GM12878 (cell line): ENCODE results near the gene RHOXF2B. TPM values are rescaled to one million over a fixed set of nuclear protein-coding genes. Genes with fewer than 3 reads are reported as not detected.
"Not testable (repeated sequence)": the region's sequence is repeated elsewhere in the genome, so short reads cannot be mapped to it uniquely, and the experiment has no call there.

Experiments used
- ATAC-seq: fragments of 200-7000 bp; cut with Tn5 transposase; 3 replicates; pipeline ENCODE4 v1.9.1; 2020; ENCODE audit warnings: mild to moderate bottlenecking, moderate library complexity
- BruUV-seq: library from RNA; stranded (reverse); fragments of 400-500 nt; replicated peaks from 2 replicates; lab custom pipeline; 2021; lab: Mats Ljungman, UMichigan
- CTCF ChIA-PET: fragments of 300-600 bp; sonication (Branson Sonifier 250); formaldehyde crosslinking; extraction: SDS; loops from one replicate; lab custom pipeline; 2021; ENCODE audit warnings: inconsistent platforms; lab: Yijun Ruan, JAX
- POLR2A ChIA-PET: fragments of 350-600 bp; formaldehyde crosslinking; extraction: SDS; loops from one replicate; lab custom pipeline; 2021; ENCODE audit warnings: inconsistent platforms; lab: Charles Lee
- RAD21 ChIA-PET: fragments of 300-600 bp; sonication (Branson Sonifier 250); formaldehyde crosslinking; loops from one replicate; lab custom pipeline; 2023; ENCODE audit warnings: antibody characterized with exemption; ENCODE audit not compliant: unreplicated experiment; lab: Charles Lee
- SMC1A ChIA-PET: fragments of 300-600 bp; sonication (Branson Sonifier 250); formaldehyde crosslinking; loops from one replicate; lab custom pipeline; 2023; ENCODE audit not compliant: unreplicated experiment, uncharacterized antibody; lab: Charles Lee
- DNase-seq: peaks from one replicate; pipeline ENCODE4 v3.0.0-alpha.2; 2011; ENCODE audit warnings: low read depth, low spot score
- FAIRE-seq: peaks from 3 replicates; lab custom pipeline; 2011; peaks lifted over from hg19 to GRCh38; lab: Jason Lieb, UNC
- H2AFZ ChIP-seq: 2 replicates; pipeline ENCODE4 v1.6.0; 2011; ENCODE audit warnings: low read depth, low read length, control low read depth; ENCODE audit not compliant: control insufficient read depth
- H3K27ac ChIP-seq: 2 replicates; pipeline ENCODE4 v1.5.1; 2011; ENCODE audit warnings: control low read depth; ENCODE audit not compliant: control insufficient read depth, insufficient read depth
- H3K27me3 ChIP-seq, 2 experiments: replicated peaks in 1 of 2; 2 replicates each; pipeline versions ENCODE4 v1.6.0 to v1.6.1; 2011; ENCODE audit warnings: low read length in 1 of 2; ENCODE audit not compliant: control insufficient read depth in 2 of 2, insufficient read depth in 2 of 2
- H3K36me3 ChIP-seq, 2 experiments: 2 replicates each; pipeline ENCODE4 v1.5.1; 2011; ENCODE audit warnings: low read length in 1 of 2; ENCODE audit not compliant: control insufficient read depth in 2 of 2, insufficient read depth in 2 of 2
- H3K4me1 ChIP-seq: 2 replicates; pipeline ENCODE4 v1.6.1; 2011; ENCODE audit warnings: mild to moderate bottlenecking, low read length, moderate library complexity, mixed read lengths; ENCODE audit not compliant: control insufficient read depth, insufficient read depth
- H3K4me2 ChIP-seq: 2 replicates; pipeline ENCODE4 v1.6.0; 2011; ENCODE audit warnings: control low read depth; ENCODE audit not compliant: control insufficient read depth, insufficient read depth
- H3K4me3 ChIP-seq: fragments of 200-600 bp; sonication (generic); 2 replicates; pipeline ENCODE4 v1.5.1; 2016
- H3K79me2 ChIP-seq: 2 replicates; pipeline ENCODE4 v1.6.0; 2011; ENCODE audit warnings: low read length; ENCODE audit not compliant: control insufficient read depth, insufficient read depth
- H3K9ac ChIP-seq: 2 replicates; pipeline ENCODE4 v1.8.0; 2011; ENCODE audit warnings: low read length, control low read depth, mixed read lengths; ENCODE audit not compliant: control insufficient read depth, insufficient read depth
- H3K9me3 ChIP-seq: replicated peaks from 3 replicates; pipeline ENCODE4 v1.5.1; 2011; ENCODE audit warnings: mild to moderate bottlenecking, low read length; ENCODE audit not compliant: control insufficient read depth, insufficient read depth
- H4K20me1 ChIP-seq: 2 replicates; pipeline ENCODE4 v1.6.0; 2011; ENCODE audit not compliant: control insufficient read depth, insufficient read depth
- CBFB ChIP-seq: IDR thresholded peaks from 2 replicates; pipeline ENCODE4 v1.6.1; 2016; ENCODE audit warnings: antibody characterized with exemption, low read depth
- GABPA ChIP-seq: IDR thresholded peaks from 2 replicates; pipeline ENCODE4 v1.6.1; 2014; ENCODE audit warnings: antibody characterized with exemption, low read depth, mild to moderate bottlenecking, inconsistent platforms
- WGBS: methylation state at CpG from one replicate; pipeline ENCODE4 v1.1.6; 2016; ENCODE audit warnings: low lambda C conversion rate; ENCODE audit not compliant: insufficient replicate concordance, insufficient coverage; ENCODE audit errors: missing lambda C conversion rate; 5-methylcytosine and 5-hydroxymethylcytosine counted together
- in situ Hi-C: fragments of 300-500 bp; cut with MboI; formaldehyde crosslinking; loops from 9 replicates; pipeline ENCODE4 v1.14.3; 2018; ENCODE audit warnings: mixed read lengths
- intact Hi-C: fragments of 100-400 bp; cut with micrococcal nuclease; formaldehyde crosslinking; loops from one replicate; pipeline ENCODE4 v1.14.2; 2022; ENCODE audit not compliant: unreplicated experiment
- polyA plus RNA-seq, 11 experiments: library from polyadenylated mRNA; depleted of rRNA in 4 of 11; unstranded in 6 of 11; stranded (reverse) in 5 of 11; fragments of >200 nt; fragmentation: Nextera tagmentation in 4 of 11; fragmentation: Illumina TruSeq in 1 of 11; extraction: Ambion mirVana in 4 of 11; extraction: Trizol in 1 of 11; gene quantifications; 1 replicate in 1 of 11; 2 replicates in 10 of 11; pipeline versions ENCODE4 v1.2.1 to v1.2.3, GENCODE V29; 2011 to 2016; ENCODE audit warnings: inconsistent platforms in 2 of 11, missing spikeins in 2 of 11, low read depth in 1 of 11
- total RNA-seq, 4 experiments: library from RNA; depleted of rRNA in 3 of 4; stranded (reverse); fragments of >200 nt in 3 of 4; fragmentation: Illumina TruSeq in 1 of 4; extraction: Trizol in 1 of 4; gene quantifications; 2 replicates each; pipeline versions ENCODE4 v1.2.1 to v1.2.3, GENCODE V29; 2013 to 2021
- TF ChIP-seq, protein P1 (sequence below), 3 experiments: IDR thresholded peaks in 2 of 3; conservative IDR thresholded peaks in 1 of 3; 2 replicates each; pipeline ENCODE4 v1.5.1; 2011; ENCODE audit warnings: low read depth in 3 of 3, low read length in 3 of 3, mild to moderate bottlenecking in 3 of 3, control low read depth in 2 of 3, moderate library complexity in 2 of 3, inconsistent platforms in 1 of 3, mixed read lengths in 1 of 3; ENCODE audit not compliant: control insufficient read depth in 2 of 3, insufficient read depth in 1 of 3; ENCODE audit errors: extremely low read depth in 1 of 3

RHOXF2B gene
- total and polyA plus RNA-seq, 10 of the 15 experiments (the other 5 are each of a cell fraction or from before 2014, with no cell fraction given): 0.03 to 0.08 TPM; not detected in 8

DNA sequence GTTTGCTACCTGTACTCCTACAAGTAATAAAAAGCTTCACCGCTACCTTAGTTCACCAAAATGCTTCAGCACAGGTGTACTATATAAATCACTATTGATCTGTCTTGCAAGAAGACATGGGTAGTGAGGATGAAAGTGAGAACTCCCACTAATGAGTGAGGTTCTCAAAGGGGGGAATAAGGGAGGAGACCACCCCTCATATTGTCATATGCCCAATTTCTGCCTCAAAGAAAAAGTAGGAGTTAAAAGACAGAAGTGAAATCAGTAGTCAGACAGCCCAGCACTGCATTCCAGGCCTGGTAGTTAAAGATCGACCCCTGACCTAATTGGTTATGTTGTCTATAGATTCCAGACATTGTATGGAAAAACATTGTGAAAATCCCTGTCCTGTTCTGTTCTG lies 23.6 kb upstream of the RHOXF2B start:
- intact Hi-C loops, H2AFZ ChIP-seq, H4K20me1 ChIP-seq, POLR2A ChIA-PET, H3K36me3 ChIP-seq, H3K9ac ChIP-seq, RAD21 ChIA-PET, H3K79me2 ChIP-seq, H3K27ac ChIP-seq, H3K4me3 ChIP-seq, H3K4me2 ChIP-seq, H3K27me3 ChIP-seq, DNase-seq, H3K4me1 ChIP-seq, FAIRE-seq, ATAC-seq, H3K9me3 ChIP-seq, BruUV-seq, CTCF ChIA-PET: not testable (repeated sequence)
- WGBS: 50% methylated on average over 2 of the region's 2 CpGs
- SMC1A ChIA-PET: interaction anchor here (1.0 kb wide), 1 partner anchor 21 kb away, joined by 3 read pairs; no protein-coding TSS in a partner anchor
- in situ Hi-C loops: loop anchor here (25.0 kb wide), 1 partner anchor 111 kb away; no protein-coding TSS in a partner anchor

DNA sequence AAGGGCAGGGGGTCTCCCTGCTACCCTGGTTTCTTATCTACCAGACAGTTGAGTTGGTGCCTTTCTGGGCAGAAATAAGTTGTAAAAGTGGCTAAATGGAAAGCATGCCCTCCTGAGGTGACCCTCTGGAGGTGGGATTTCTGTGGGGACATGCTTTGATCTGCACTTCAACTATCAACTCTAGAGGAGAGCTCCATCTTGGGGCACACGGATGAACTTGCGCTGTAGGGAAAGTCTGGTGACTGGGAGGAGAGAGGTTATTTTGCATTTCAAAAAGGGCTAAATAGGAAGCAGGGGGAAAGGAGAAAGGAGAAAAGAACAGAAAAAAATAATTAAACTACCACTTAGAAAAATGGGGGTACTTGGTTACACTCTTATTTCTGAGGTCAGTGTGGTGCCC lies 12.7 kb upstream of the RHOXF2B start:
- no peak for DNase-seq
- no peaks in the 10 kb centered on the region for H4K20me1 ChIP-seq
- H3K27me3 ChIP-seq: no peaks in the 10 kb centered on the region
- no peaks in the 10 kb centered on the region for H3K36me3 ChIP-seq
- POLR2A ChIA-PET: no interaction called here
- BruUV-seq: no TSS peak
- ATAC-seq: no peak
- H3K4me1 ChIP-seq: peaks cover 5% of the 10 kb centered on the region; the same call in 1 of the 2 replicates
- no peak for FAIRE-seq
- in situ Hi-C loops (no loop called here), intact Hi-C loops (no loop called here)
- H3K4me3 ChIP-seq: no peak overlapping the region
- SMC1A ChIA-PET: no interaction called here
- RAD21 ChIA-PET: no interaction called here
- H2AFZ ChIP-seq: no peak overlapping the region
- no peak overlapping the region for H3K9ac ChIP-seq
- CTCF ChIA-PET: interaction anchor here (1.0 to 1.6 kb wide), 2 partner anchors 9 to 124 kb away, joined by 3 to 5 read pairs; no protein-coding TSS in a partner anchor
- no peaks in the 10 kb centered on the region for H3K9me3 ChIP-seq
- H3K79me2 ChIP-seq: no peaks in the 10 kb centered on the region
- H3K4me2 ChIP-seq: no peak overlapping the region
- no peak overlapping the region for H3K27ac ChIP-seq
- TF ChIP-seq GABPA (no peak), CBFB (no peak)
- TF ChIP-seq, protein P1, sequence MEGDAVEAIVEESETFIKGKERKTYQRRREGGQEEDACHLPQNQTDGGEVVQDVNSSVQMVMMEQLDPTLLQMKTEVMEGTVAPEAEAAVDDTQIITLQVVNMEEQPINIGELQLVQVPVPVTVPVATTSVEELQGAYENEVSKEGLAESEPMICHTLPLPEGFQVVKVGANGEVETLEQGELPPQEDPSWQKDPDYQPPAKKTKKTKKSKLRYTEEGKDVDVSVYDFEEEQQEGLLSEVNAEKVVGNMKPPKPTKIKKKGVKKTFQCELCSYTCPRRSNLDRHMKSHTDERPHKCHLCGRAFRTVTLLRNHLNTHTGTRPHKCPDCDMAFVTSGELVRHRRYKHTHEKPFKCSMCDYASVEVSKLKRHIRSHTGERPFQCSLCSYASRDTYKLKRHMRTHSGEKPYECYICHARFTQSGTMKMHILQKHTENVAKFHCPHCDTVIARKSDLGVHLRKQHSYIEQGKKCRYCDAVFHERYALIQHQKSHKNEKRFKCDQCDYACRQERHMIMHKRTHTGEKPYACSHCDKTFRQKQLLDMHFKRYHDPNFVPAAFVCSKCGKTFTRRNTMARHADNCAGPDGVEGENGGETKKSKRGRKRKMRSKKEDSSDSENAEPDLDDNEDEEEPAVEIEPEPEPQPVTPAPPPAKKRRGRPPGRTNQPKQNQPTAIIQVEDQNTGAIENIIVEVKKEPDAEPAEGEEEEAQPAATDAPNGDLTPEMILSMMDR (IDR thresholded peaks at IDR 0.05 in 2 of 3, conservative IDR thresholded peaks at IDR 0.05 in 1 of 3; ENCODE audit: control insufficient read depth in 2 of 3, extremely low read depth in 1 of 3, insufficient read depth in 1 of 3, low read depth in 3 of 3, low read length in 3 of 3): peak in 2 of 3 experiments; percentile 7 to 9; a peak in 1 of 6 replicates
- 50% methylated on average over 2 of the region's 2 CpGs for WGBS
